HG02870 (cell line): ENCODE results near the gene DAPP1.

Experiments
- ATAC-seq: cut with Tn5 transposase; IDR thresholded peaks from one replicate; pipeline ENCODE4 v1.9.1; 2021; ENCODE audit warnings: mild to moderate bottlenecking, moderate library complexity; ENCODE audit not compliant: unreplicated experiment

Gene DAPP1

DNA sequence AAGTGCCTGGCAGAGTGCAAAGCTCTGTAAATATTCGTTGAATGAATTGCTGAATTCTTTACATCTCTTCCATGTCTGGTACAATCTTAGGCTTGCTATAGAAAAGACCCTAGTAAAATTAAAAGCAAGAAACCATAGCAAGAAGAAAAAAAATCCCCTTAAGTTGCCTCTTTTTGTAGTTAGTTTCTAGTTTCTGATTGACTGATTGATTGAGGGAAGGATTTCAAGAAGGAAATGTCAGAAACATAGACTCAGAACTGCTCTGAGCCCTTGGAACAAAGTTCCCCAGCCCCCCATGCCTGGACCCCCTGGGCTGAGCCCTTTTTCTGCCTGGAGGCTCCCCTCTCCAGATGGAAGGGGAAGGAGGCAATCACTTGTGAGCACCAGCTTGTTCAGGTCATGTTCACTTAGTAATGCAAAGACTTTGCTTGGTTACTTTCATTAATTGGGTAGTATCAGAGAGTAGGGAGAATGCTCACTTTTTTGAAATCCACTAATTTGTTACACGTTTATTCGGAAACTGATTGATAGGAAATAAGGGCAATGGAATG, 35.6 kb downstream of the DAPP1 start:
- no peak for ATAC-seq

DNA sequence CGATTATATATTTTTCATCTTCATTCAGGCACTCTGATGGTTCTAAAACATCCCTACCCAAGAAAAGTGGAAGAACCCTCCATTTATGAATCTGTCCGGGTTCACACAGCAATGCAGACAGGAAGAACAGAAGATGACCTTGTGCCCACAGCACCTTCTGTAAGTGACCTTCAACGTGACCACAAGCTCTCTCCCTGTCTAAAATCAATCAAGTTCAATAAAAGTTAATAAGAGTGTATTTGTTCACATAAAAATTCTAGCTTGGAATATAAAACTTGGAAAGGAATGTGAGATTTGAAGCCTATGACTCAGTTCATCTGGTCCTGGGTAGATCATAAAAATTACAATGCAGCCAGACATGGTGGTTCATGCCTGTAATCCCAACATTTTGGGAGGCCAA, 36.6 kb downstream of the DAPP1 start:
- no peak for ATAC-seq

DNA sequence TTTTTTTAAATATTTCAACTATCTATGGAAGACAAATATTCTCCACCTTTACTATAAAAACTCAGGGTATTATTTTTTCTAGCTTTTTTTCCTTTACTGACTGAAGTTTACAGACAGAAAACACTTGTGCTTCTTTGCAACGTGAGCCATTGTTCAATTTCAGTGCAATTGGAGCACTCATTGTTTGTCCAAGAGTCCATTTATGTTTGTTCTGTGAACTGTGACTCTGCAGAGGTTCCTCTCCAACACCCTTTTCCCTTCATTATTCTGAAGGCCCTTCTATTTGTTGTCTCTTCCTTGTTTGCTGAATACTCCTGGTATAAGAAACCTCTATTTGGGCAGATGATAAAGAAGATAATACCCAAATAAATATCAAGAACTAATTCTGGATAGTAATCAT, 37.4 kb downstream of the DAPP1 start:
- no peak for ATAC-seq

DNA sequence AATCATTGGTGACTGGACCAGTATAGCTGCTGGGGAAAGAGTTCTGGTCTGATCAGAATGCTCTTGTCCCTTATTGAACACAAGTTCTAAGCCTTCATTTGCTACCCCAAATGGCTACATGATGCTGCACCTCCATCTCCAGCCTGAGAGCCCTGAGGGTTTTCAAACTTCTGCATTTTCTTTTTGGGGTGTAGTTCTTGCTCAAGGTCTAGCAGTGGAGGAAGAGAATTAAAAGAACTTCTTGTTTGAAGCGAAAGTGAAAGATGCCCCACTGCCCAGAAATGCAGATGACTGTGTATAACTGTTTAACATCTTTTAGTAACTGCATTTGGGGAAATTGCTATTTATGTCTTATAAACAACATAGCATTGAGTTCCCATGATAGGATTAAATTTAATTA, 39.1 kb downstream of the DAPP1 start:
- ATAC-seq = peak; percentile 23

DNA sequence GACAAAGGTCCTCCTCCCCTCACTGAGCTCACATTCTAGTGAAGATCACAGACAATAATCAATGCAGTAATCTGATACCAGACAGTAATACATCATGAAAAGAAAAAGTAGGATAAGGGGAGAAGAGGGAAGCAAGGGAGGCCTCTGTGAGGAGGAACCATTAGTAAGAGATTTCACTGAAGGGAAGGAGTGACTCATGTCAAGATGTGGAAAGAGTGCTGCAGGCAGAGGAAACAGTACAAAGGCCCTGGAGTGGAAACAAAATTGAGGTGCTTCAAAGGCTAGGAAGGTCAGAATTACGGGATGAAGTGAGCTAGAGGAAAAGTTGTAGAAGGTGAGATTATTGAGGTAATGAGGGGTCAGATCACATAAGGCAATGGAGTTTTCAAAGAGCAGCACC, 39.5 kb downstream of the DAPP1 start:
- no peak for ATAC-seq

DNA sequence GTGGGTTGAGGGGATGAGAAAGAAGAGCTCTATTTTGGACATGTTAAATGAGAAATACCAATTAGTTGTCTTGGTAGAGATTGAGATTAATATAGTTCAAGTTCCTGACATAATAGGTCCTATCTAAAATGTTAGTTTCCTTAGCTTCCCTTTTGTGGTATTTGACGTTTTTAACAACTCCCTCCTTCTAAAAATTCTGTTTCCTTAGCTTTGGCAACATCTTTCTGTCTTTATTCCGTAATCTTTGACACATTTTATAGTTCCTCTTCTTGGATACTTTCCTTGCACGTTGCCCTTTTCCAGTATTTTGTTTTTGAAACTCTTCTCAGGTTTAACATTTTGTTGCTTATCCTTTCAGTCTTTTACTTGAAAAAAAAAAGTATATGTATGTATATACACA, 40.7 kb downstream of the DAPP1 start:
- ATAC-seq = no peak

DNA sequence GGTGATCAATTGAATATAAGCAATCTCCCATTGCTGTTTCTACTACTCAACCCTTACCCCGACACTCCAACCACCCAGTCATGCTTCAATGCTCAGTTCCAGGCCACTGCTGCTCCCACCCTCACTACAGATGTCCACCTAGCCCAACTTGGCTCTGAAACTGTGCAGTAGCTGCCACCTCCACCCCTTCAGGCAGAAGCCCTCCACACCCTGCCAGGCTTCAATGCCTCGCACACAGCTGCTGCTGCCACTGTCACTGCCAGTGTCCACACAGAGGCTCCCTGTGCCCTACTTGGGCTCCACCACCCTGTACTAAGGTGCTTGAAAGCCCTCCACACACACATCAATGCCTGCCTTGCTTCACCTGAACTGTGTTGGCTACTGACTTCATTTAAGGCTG, 43.0 kb downstream of the DAPP1 start:
- no peak for ATAC-seq

DNA sequence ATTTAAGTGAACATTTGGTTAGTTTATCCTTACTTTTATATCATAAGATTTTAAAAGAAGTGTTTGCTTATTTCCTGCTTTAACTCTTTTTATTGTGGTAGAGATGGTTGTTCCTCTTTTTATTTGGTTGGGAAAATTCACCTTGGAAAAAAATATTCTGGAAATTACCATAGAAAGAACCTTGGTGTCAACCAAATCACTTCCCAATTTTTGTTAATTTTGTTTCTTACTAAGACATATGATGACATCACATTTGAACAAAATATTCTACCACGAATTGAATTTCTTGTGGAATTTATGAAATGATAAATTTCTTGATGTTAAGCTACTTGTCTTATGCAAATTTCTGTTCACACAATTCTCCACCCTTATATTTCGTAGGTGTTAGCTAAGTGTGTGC, 43.9 kb downstream of the DAPP1 start:
- ATAC-seq = no peak

DNA sequence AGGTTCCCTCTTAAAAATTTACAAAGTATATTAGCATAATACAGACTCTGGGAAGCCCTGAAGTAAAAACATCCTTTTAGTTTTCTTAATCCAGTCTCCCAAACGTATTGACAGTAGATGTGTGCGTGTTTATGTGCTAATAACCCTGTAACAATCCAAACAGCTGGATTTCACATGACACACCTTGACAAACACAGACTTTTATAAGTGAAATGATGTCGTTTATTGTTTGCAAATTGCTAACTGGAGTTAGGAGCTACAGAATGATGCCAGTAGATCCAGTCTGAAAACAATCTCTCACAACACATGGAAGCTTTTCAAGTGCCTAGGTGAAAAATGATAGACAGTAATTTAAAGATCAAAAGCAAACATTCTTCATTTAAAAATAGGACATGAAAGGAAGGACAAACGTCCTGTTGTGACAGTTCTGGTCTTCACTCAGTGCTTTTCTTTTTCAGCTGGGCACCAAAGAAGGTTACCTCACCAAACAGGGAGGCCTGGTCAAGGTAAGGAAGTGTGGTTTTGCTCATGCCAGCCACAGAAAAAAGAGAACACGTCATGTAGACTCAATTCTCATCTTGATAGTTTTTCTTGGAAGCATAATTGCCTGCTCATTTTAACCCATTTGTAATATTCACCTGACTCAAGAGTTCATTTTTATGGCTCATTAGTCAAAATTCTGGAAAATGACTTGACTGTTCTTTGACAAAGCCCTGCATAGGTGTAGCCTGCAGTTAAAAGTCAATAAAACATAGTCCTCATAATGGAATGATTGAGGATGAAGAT, 44.7 kb downstream of the DAPP1 start:
- no peak for ATAC-seq

DNA sequence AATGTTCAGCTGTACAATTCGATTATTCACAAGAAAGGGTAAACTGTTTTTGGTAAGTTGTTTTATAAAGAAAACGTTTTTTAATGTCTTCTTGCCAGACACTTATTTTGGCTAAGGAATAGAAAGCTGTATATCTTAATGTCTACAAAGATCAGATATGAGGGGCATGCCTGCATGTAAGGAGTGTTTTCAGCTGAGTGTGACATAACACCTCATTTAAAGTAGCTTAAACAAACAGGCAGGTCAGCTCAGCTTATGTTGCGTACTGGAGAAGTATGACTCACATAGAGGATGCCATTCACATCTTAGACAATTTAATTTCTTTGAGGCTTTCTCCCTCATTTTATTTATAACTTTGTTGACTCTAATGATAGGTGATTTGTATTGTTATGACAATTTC, 47.2 kb downstream of the DAPP1 start:
- ATAC-seq = no peak

DNA sequence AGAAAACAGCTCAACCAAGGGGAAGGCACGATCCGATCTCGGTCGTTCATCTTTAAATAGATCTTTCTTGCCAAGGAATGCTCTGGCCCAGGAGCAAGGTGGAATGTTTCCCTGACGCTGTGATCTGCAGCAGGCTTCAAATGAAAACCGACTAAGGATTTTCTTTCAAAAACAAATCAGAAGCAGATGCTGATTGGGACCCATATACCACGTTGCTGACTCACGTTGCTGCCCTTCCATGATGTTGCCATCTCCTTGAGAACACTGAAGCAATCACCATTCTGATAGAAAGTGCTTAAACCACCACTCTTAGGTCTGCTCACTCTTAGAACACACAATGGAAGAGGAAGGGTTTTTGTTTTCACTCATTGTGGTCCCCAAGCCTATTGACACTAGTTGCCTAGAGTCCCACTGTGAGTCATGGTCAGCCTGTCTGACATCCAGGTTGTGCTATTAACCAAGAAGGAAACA, 51.5 kb downstream of the DAPP1 start:
- ATAC-seq = peak; percentile 73

DNA sequence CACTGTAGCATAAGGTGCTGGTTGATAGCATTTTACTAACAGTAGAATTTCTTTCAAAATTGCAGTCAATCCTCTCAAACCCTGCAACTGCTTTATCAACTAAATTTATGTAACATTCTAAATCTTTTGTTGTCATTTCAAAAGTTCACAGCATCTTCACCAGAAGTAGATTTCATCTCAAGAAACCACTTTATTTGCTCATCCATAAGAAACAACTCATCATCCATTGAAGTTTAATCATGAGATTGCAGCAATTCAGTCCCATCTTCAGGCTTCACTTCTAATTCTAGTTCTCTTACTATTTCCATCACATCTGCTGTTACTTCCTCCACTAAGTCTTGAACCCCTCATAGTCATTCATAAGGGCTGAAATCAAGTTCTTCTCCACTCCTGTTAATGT, 55.9 kb downstream of the DAPP1 start:
- ATAC-seq = no peak

DNA sequence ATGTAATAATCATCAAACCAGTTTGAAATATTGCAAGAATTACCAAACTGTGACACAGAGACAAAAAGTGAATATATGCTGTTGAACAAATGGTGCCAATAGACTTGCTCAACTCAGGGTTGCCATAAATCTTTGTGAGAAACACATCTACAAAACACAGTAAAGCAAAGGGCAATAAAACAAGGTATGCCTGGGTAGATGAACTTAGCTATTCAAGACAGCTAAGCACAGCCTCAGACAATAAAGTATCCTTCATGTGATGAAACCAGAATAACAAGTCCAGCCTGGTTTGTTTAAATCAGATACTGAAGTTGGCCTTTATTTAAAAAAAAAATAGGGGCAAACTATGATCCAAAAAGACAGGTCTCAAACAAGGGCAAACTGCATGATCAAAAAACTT, 58.4 kb downstream of the DAPP1 start:
- ATAC-seq = no peak

DNA sequence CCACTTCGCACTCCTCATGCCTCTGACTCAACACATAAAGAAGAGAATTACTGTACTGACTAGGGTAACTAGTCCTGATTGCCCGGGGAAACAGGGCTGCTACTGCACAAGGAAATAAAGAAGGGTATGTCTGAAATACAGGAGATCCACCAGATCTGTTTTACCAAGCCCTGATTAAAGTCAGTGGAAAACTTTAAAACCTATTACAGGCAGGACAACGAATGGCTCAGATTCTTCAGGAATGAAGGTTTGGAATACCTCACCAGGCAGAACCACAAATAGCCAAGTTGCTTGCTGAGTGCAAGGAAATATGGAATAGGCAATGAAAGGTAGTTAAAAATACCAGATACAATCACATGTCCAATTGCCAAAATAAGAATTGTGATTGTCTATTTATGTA, 60.3 kb downstream of the DAPP1 start:
- no peak for ATAC-seq

DNA sequence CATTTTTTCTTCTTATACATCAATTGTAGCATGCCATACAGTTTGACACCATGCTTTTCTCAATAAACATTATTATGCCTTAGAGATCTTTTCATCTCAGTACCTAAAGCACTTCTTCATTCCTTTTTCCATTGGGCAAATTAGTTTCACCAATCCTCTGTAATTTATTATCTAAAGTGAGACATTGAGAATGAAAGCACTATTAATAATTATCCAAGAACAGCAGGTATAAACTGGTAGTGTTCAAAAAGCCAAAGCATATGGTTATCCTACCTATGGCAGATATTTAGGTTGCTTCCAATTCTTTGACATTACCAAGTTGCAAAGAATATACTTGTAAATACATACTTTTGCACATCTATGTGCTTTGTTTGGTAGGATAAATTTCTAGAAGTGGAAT, 62.0 kb downstream of the DAPP1 start:
- ATAC-seq = no peak

DNA sequence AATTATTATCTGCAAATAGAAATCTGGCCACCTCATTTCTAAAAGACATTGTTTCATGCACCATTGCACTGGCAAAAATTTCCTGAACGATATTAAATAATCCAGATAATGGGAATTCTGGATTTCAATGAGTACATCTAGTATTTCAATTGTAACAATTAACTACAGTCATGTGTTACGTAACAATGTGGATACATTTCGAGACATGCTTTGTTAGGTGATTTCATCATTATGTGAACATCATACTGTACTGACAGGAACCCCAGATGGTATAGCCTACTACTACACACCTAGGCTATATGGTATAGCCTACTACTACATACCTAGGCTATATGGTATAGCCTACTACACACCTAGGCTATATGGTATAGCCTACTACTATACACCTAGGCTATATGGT, 62.8 kb downstream of the DAPP1 start:
- ATAC-seq = no peak

DNA sequence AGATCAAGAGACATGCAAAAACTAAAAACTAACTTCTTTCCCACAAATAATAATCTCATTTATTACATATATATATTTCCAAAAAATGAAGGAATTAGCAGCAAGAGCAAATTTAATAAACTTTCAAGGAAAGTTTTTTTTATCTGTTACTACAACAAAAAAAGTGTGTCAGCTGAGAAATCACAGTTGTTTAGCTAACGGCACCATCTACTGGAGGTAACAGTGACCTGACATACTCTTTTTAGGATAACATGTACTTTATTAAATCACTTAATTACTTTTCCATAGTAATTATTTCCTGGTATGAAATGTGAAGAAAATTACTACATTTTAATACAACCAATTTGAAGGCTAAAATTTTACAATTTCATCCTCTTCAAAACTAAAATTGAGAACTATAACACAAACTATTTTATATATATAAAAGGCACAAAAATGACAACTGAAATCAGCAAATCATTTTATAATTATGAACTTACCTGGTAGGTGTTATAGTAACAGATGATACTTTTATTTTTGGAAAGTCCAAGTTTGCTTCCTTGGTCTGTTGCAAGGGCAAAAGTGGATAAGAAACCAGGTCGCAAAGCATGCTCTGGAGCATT, 68.5 kb downstream of the DAPP1 start:
- ATAC-seq = no peak

DNA sequence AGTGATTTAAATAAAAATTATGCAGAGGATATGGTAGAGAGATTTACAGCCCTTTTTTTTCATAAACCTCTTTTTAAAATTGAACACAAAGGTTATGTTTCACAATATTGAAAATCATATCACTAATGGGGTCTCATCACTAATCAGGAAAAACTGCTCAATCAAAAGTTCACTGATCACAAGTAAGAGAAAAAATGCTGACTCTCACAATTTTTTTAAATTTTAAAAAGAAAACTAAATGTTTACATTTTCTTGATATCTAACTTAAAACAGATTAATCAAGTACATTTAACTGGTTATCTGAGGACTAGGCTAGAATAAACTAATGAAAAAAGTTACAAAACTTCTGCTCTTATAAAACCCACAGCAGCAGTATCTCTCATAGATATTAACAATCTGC, 69.1 kb downstream of the DAPP1 start:
- ATAC-seq = no peak

DNA sequence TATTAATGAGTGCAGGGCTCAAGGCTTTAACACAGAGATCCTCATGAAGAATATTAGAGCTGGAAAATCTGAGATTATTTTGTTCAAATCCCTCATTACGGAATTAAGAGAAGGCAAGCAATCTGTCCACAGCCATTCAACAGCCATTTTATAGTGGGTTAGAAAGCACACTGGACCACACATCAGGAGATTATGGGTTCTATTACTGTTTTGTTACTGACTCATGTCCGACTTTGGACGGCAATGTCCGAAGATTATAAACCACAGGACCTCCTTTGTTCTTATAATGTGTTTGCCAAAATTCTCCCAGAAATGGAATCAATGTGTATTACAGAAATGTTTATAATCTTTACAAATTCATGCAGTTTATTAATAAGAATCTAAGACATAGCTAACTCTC, 69.5 kb downstream of the DAPP1 start:
- ATAC-seq = no peak

DNA sequence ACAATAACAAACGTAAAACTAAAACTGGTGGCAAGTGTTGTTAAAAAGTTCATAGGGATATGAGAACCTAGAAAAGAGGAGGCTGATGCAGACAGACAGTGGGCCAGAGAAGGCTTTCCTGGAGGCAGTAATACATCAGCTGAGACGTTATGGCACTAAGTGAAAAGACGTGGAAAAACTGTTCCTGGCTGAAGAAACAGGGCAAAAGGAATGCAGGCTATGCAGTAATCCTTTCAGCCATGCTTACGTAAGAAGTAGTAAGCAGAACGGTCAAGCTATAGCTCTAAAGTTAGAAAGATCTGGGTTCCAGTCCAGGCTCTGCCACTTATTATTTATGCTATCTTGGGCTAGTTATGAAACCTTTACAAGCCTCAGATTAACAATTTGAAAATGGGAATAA, 71.2 kb downstream of the DAPP1 start:
- no peak for ATAC-seq

DNA sequence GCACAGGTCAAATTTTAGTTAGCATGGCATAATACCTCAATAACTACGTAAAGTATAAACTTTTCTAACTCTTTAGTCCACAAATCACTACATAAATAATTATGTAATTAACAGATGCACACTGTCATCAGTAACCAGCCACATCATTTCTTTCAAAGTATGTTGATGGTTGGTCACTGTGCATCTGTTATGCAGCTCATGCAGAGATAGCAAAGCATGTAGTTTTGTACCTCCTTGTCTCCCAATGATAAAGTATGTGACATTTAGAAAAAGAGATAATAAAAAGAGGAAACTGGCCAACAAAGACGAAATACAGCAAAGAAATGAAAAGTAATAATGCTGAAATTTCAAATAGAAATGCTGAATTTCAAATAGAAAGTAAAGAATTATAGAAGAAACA, 74.7 kb downstream of the DAPP1 start:
- no peak for ATAC-seq

DNA sequence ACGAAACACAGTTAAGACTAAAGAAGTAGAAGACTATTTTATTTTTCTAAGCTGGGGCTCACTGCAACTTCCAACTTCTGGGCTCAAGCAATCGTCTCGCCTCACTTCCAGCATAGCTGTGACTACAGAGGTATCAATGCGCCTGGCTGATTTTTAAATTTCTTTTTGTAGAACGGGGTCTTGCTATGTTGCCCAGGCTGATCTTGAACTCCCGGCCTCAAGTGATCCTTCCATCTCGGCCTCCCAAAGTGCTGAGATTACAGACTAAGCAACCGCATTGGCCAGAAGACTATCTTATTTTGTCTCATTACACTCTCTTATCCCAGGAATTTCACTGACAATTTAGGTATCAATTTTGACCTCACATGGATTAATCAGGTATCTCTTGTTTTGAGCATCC, 76.4 kb downstream of the DAPP1 start:
- ATAC-seq = no peak

DNA sequence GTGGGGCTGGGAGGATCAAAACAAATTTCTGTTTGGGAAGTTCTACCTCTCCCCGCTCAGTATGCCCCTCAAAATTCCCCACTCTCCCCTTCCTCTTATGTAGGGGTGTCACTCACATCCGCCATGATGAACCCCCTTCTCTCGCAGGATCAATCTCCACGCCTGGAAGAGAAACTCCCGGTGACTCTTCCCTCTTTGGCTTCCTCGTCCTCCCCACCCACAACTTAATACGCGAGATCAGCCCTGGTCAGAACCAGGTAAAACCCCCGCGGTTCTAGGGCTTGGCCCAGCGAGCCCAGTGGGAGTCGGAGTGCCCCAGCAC, 77.2 kb downstream of the DAPP1 start:
- ATAC-seq = no peak
